NB4 (cell line): ENCODE results near the gene MIEF2.

ENCODE experiments used
- DNase-seq: peaks from one replicate; pipeline ENCODE4 v3.0.0; 2010; ENCODE audit warnings: low read depth
- H3K4me3 ChIP-seq: one replicate; pipeline ENCODE4 v1.5.1; 2011; ENCODE audit warnings: mild to moderate bottlenecking, low read depth, low read length, moderate library complexity
- MYC ChIP-seq: IDR thresholded peaks from 2 replicates; pipeline ENCODE4 v1.6.1; 2011; ENCODE audit warnings: low read depth, low read length
- POLR2A ChIP-seq: IDR thresholded peaks from 2 replicates; pipeline ENCODE4 v1.6.1; 2011; ENCODE audit warnings: mild to moderate bottlenecking; ENCODE audit not compliant: insufficient read length; ENCODE audit errors: extremely low read depth
- TF ChIP-seq, protein P1 (sequence below): IDR thresholded peaks from 2 replicates; pipeline ENCODE4 v1.6.1; 2011; ENCODE audit warnings: low read depth, low read length
- TF ChIP-seq, protein P2 (sequence below): IDR thresholded peaks from one replicate; pipeline ENCODE4 v1.5.1; 2012; ENCODE audit warnings: low read depth, low read length

MIEF2 gene

DNA sequence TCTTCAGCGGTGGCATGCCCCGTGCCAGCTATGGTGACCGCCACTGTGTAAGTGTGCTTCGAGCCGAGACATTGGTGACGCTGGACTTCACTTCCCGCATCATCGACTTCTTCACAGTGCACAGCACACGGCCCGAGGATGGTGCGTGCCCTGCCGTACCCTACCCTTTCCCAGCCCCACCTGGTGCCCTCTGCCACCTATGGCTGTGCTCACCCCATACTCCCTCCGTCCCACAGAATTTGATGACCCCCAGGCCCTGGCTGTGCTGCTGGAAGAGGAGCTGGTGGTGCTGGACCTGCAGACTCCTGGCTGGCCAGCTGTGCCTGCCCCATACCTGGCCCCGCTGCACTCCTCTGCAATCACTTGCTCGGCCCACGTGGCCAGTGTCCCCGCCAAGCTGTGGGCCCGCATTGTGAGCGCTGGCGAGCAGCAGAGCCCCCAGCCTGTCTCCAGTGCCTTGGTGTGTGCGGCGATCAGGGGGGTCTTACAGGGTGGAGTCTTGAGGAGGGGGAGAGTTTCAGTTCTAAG, 25.5 kb upstream of the MIEF2 start:
- no peak for DNase-seq
- TF ChIP-seq MYC (no peak), POLR2A (no peak)
- TF ChIP-seq, protein P1, sequence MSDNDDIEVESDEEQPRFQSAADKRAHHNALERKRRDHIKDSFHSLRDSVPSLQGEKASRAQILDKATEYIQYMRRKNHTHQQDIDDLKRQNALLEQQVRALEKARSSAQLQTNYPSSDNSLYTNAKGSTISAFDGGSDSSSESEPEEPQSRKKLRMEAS: no peak
- TF ChIP-seq, protein P2, sequence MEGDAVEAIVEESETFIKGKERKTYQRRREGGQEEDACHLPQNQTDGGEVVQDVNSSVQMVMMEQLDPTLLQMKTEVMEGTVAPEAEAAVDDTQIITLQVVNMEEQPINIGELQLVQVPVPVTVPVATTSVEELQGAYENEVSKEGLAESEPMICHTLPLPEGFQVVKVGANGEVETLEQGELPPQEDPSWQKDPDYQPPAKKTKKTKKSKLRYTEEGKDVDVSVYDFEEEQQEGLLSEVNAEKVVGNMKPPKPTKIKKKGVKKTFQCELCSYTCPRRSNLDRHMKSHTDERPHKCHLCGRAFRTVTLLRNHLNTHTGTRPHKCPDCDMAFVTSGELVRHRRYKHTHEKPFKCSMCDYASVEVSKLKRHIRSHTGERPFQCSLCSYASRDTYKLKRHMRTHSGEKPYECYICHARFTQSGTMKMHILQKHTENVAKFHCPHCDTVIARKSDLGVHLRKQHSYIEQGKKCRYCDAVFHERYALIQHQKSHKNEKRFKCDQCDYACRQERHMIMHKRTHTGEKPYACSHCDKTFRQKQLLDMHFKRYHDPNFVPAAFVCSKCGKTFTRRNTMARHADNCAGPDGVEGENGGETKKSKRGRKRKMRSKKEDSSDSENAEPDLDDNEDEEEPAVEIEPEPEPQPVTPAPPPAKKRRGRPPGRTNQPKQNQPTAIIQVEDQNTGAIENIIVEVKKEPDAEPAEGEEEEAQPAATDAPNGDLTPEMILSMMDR: no peak
- H3K4me3 ChIP-seq: no peak overlapping the region

DNA sequence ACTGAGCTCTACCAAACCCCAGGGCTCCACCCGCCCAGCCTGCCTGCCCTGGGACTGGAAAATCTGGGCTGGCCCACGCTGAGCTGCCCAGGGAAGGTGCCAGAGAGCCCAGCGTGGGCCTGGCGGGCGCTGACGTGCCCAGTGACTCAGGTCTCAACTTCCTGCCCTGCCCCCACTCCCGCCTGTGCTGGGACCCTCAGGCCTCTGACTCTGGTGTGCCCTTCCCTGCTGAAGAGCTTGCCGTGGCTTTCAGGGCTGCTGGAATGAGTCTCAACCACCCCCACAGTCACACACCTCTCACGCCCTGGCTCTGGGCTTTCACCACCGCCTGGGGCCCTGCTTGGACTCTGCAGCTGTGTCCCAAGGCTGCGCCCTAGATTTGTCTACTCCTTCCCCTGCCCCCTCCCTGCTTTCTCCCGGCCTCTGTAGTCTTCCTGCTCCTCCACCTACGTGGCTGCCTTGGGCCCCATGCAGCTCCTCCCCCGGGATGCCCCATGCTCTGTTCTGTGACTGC, 24.7 kb upstream of the MIEF2 start:
- no peak overlapping the region for H3K4me3 ChIP-seq
- no peak for DNase-seq
- TF ChIP-seq, protein P2: no peak
- TF ChIP-seq, protein P1: no peak
- TF ChIP-seq POLR2A (no peak), MYC (no peak)

DNA sequence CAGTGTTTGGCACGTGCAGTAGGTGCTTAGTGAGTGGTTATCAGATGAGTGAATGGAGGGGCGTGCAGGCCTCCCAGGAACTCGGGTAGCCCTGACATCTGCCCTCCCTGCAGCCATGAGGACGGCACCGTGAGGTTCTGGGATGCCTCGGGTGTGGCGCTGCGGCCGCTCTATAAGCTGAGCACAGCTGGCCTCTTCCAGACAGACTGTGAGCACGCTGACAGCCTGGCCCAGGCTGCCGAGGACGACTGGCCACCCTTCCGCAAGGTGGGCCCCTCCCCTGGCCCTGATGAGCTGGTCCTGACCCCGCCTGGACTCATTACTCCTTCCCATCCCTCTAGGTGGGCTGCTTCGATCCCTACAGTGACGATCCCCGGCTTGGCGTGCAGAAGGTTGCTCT, 24.0 kb upstream of the MIEF2 start:
- no peak for DNase-seq
- H3K4me3 ChIP-seq: no peak overlapping the region
- TF ChIP-seq, protein P2: no peak
- TF ChIP-seq POLR2A (no peak), MYC (no peak)
- TF ChIP-seq, protein P1: no peak

DNA sequence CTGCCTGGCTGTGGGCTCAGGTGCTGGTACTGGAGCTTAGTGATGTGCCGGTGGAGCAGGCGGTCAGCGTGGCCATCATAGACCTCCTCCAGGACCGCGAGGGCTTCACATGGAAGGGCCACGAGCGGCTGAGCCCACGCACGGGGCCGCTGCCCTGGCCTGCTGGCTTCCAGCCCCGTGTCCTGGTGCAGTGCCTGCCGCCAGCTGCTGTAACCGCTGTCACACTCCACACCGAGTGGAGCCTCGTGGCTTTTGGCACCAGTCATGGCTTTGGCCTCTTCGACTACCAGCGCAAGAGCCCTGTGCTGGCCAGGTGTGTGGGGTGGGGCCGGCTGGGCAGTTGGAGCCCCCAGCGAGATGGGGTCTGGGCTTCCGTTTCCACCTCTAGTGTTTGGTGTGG, 23.0 kb upstream of the MIEF2 start:
- TF ChIP-seq POLR2A (no peak), MYC (no peak)
- TF ChIP-seq, protein P2: no peak
- TF ChIP-seq, protein P1: no peak
- no peak overlapping the region for H3K4me3 ChIP-seq
- DNase-seq: no peak

DNA sequence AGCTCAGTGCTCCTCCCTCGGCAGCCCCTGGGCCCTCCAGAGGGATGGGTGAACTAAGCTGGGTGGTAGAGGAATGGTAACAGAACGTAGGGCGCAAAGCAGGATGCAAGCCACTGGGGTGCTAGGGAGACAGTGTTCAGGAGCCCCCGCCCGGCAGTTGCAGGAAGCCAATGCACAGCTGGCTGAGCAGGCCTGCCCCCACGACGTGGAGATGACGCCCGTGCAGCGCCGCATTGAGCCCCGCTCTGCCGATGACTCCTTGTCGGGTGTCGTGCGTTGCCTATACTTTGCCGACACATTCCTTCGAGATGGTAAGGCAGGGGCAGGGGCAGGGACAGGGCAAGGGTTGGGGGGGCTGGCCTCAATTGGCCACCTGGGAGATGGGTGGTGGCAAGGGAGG, 22.2 kb upstream of the MIEF2 start:
- no peak for DNase-seq
- TF ChIP-seq, protein P2: no peak
- TF ChIP-seq MYC (no peak), POLR2A (no peak)
- TF ChIP-seq, protein P1: no peak
- H3K4me3 ChIP-seq: no peak overlapping the region

DNA sequence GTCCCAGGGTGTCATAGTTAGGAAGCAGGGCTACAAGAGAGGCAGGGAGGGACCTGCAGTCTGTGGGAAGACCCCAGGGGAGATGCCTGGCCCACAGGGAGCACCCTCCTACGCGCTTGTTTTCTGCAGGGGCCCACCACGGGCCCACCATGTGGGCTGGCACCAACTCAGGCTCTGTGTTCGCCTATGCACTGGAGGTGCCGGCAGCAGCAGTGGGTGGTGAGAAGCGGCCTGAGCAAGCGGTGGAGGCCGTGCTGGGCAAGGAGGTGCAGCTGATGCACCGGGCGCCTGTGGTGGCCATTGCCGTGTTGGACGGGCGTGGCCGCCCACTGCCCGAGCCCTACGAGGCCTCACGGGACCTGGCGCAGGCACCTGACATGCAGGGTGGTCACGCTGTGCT, 20.0 kb upstream of the MIEF2 start:
- DNase-seq: no peak
- TF ChIP-seq, protein P2: no peak
- TF ChIP-seq POLR2A (no peak), MYC (no peak)
- TF ChIP-seq, protein P1: no peak

More for the DNA sequence above, 20.0 kb upstream of the MIEF2 start:
- H3K4me3 ChIP-seq: no peak overlapping the region
